RWPE1 (cell line): ENCODE measurements around the gene ZNF394.
A peak's percentile ranks its signal among the peaks of the same experiment; 100 is the strongest.

Experiments
- CTCF ChIA-PET: fragments of 350-600 bp; sonication (Branson Sonifier 250); formaldehyde crosslinking; extraction: SDS; loops from one replicate; lab custom pipeline; 2021; lab: Yijun Ruan, JAX
- POLR2A ChIA-PET: fragments of 400-600 bp; formaldehyde crosslinking; extraction: SDS; loops from one replicate; lab custom pipeline; 2020; ENCODE audit warnings: antibody characterized with exemption; ENCODE audit not compliant: low non-redundant PET; lab: Yijun Ruan, JAX
- DNase-seq: peaks from one replicate; pipeline ENCODE4 v3.0.0; 2012; ENCODE audit warnings: low spot score
- H3K27ac ChIP-seq: fragments of 450-650 bp; 2 replicates; pipeline ENCODE4 v1.5.1; 2017
- CTCF ChIP-seq: fragments of 450-650 bp; conservative IDR thresholded peaks from 2 replicates; pipeline ENCODE4 v1.5.1; 2017; ENCODE audit warnings: low read depth, mild to moderate bottlenecking

ZNF394 gene

DNA sequence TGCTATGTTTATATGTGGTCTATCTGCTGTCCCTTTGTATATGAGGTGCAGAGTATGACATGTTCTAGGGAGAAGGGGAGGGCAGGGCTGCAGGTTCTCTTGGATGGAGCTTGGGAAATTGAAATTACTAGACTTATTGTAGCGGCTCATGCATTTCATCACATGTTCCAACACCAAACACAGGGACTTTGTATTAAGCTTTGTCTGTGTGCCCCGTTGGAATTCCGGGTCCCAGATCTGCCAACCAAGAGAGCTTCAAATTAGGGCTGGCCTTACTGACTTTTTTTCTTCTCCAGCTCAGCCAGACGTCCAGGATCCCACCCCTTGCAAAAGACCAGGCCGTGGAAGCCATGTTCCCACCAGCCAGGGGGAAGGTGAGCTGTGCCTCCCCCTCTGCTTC, 24.0 kb downstream of the ZNF394 start:
- DNase-seq: no peak
- ChIA-PET CTCF (interaction anchor here (0.6 kb wide), 1 partner anchor 102 kb away, joined by 3 read pairs; no protein-coding TSS in a partner anchor), POLR2A (interaction anchor here (0.7 kb wide), 1 partner anchor 440 kb away, joined by 5 read pairs; no protein-coding TSS in a partner anchor)

GRCh38 chr7:99473315-99473596, 26.8 kb downstream of the ZNF394 start:
- DNase-seq: peak; percentile 82
- ChIA-PET POLR2A (interaction anchor here (0.6 kb wide), 1 partner anchor 31 kb away, joined by 6 read pairs; no protein-coding TSS in a partner anchor), CTCF (interaction anchor here (0.6 kb wide), 1 partner anchor 1327 kb away, joined by 4 read pairs; no protein-coding TSS in a partner anchor)
- TF ChIP-seq CTCF: no peak
- peak overlapping the region; percentile 96 for H3K27ac ChIP-seq

More for the DNA sequence above, 24.0 kb downstream of the ZNF394 start:
- H3K27ac ChIP-seq: 0 out of 2 replicates have a peak overlapping the region, but pooled peaks have one; percentile 21
- no peak for TF ChIP-seq CTCF

DNA sequence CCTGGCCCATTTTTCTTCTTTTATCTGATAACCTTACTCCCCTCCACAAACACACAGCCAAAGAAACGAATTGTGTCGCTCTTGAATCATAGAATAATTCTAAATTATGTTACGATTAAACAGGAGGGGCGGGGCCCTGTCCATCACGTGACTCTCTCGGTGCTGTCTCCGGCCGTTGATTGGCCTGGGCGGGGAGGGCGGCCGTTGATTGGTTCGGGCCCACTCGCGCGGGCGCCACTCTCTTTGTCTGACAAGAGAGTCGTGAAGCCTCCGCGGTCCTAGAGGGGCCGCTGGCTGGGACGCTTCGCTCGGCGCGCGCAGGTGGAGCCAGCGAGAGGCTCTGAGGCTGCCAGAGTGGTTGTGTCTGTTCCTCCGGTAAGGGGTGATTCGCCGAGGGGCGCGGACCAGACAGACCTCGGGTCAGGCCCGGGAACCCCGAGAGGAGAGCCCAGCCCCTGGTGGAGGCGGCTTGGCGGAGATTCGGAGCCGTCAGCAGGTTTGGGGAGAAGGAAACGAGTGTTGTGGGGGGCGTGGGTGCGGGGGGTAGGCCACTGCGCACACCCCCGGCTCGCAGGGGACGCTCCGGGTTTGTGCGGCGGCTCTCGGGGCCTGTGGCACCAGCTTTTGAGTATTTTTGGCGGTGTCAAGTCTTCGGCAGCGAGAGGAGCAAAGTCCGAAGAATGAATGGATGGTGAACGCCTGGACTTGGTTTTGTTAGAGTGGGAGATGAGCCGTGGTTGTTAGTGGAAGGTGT, 27.3 kb downstream of the ZNF394 start, which contains the start of gene ZNF789:
ZNF789 (plus strand) TSS at position 330 of the 754 bp plus-strand sequence. CDS start 3,567 bp downstream, outside the sequence.
- peak within 1 kb of the TSS; percentile 96 for H3K27ac ChIP-seq
- DNase-seq: peak; percentile 99
- ChIA-PET CTCF (interaction anchor here (0.6 kb wide), 1 partner anchor 1327 kb away, joined by 4 read pairs; no protein-coding TSS in a partner anchor), POLR2A (no interaction called here)
- no peak for TF ChIP-seq CTCF

DNA sequence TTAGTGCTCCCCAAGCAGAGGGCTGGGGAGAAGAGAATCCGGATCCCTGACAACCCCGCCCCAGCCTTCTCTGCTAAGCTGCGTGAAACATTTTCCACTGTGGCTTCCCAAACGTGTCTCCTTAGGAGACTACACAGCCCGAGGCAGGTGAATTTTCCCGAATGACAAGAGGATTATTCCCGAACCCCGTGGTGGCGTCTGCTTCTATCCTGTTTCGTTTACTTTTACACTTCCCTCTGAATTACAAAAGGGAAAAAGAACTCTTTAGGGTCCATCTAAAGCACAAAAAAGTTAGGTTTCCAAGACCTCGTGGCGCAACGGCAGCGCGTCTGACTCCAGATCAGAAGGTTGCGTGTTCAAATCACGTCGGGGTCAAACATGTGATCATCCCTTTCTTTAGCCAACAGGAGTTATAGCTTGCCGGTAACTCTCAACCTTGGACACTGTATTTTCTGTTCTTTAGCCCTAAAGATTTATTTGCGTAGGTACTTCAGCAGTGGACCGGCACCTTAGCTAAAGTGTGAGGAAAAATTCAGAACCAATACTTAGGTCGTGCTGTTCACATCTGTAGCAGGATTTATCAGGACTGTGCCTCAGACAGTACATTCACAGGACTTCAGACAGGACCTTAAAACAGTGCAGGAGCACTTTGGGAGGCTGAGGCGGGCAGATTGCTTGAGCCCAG, 30.6 kb downstream of the ZNF394 start:
- POLR2A ChIA-PET: no interaction called here
- H3K27ac ChIP-seq: peak overlapping the region; percentile 6; the same call in 1 of the 2 replicates
- CTCF ChIA-PET: interaction anchor here (0.6 kb wide), 2 partner anchors 11 to 426 kb away, joined by 3 to 5 read pairs; no protein-coding TSS in a partner anchor
- DNase-seq: no peak
- no peak for TF ChIP-seq CTCF

DNA sequence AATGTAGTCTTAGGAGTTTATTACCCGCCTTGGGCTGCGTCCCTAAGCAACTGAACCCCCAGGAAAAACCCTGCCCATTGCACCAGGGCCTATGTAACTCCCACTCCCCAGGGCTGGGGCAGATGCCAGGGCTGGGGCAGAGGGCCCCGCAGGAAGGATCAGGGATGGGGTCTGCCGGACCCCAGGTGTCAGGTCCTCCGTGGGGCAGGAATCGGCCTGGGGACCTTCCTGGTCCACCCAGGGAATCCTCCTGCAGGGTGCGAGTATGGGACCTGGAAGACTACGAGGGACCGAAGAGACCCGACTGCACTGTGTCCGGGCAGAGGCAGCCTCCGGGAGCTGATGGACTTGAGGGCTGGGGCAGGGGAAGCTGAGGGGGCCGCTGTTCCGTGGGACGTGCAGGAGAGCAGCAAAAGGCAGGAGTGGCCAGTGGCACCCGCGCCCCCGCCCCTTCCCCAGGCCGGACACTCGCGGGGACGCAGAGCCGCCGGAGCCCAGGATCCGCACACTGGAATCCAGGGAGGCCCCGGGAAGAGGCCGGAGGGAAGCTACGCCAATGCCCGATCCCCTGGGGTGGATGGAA, 31.7 kb downstream of the ZNF394 start:
- 0 out of 2 replicates have a peak overlapping the region, but pooled peaks have one; percentile 2 for H3K27ac ChIP-seq
- TF ChIP-seq CTCF: no peak
- ChIA-PET CTCF (interaction anchor here (0.6 kb wide), 1 partner anchor 10 kb away, joined by 3 read pairs; no protein-coding TSS in a partner anchor), POLR2A (no interaction called here)
- no peak for DNase-seq

GRCh38 chr7:99465421-99465768, 34.7 kb downstream of the ZNF394 start:
- ChIA-PET CTCF (no interaction called here), POLR2A (no interaction called here)
- peak overlapping the region; percentile 83 for H3K27ac ChIP-seq
- no peak for TF ChIP-seq CTCF
- no peak for DNase-seq
